Transverse colon (tissue), 4 donors: ENCODE measurements around the gene GNLY.

Source experiments
- CTCF ChIP-seq, 5 experiments: fragments of 200-600 bp in 3 of 5; fragments of 450-650 bp in 2 of 5; sonication (generic) in 3 of 5; IDR thresholded peaks; 1 replicate in 2 of 5; 2 replicates in 3 of 5; pipeline ENCODE4 v1.5.1; 2016 to 2017; ENCODE audit warnings: antibody characterized with exemption in 5 of 5, inconsistent platforms in 3 of 5, mild to moderate bottlenecking in 2 of 5, moderate library complexity in 1 of 5
- POLR2AphosphoS5 ChIP-seq, 3 donors: sonication (generic); formaldehyde crosslinking; IDR thresholded peaks; one replicate each; pipeline ENCODE4 v1.6.1; 2016; ENCODE audit warnings: antibody characterized with exemption in 3 of 3

GRCh38 chr2:85724731-85725181, 30.6 kb downstream of the GNLY start:
- TF ChIP-seq CTCF (IDR thresholded peaks at IDR 0.05), result no peak
- TF ChIP-seq POLR2AphosphoS5 (IDR thresholded peaks at IDR 0.05), result no peak
